SK-N-SH (cell line): Measurements from ENCODE around the gene C22orf42. TPM values are rescaled to one million over a fixed set of nuclear protein-coding genes. Genes with fewer than 3 reads are reported as not detected.

ENCODE experiments used
- CTCF ChIA-PET: fragments of 300-600, 350-600 bp; formaldehyde crosslinking; extraction: SDS; loops from one replicate; lab custom pipeline; 2021; lab: Yijun Ruan, JAX
- POLR2A ChIA-PET: fragments of 350-600 bp; sonication (Branson Sonifier 250); formaldehyde crosslinking; extraction: SDS; loops from one replicate; lab custom pipeline; 2020; ENCODE audit warnings: antibody characterized with exemption, inconsistent platforms; lab: Yijun Ruan, JAX
- DNase-seq: peaks from one replicate; pipeline ENCODE4 v3.0.0; 2012
- H2AFZ ChIP-seq: fragments of 200-600 bp; sonication (generic); 2 replicates; pipeline ENCODE4 v1.8.1; 2016; ENCODE audit warnings: antibody characterized with exemption, mild to moderate bottlenecking, low read depth
- H3F3A ChIP-seq: fragments of 200-600 bp; sonication (generic); replicated peaks from 2 replicates; pipeline ENCODE3; 2016; ENCODE audit warnings: antibody characterized with exemption, mild to moderate bottlenecking; ENCODE audit not compliant: insufficient read depth
- H3K27ac ChIP-seq, 2 experiments: fragments of 200-500 bp in 1 of 2; fragments of 200-600 bp in 1 of 2; sonication (Bioruptor generic) in 1 of 2; sonication (generic), shearing (Covaris generic) in 1 of 2; 2 replicates each; pipeline versions ENCODE4 v1.5.1 to v1.6.1; 2014 to 2016; ENCODE audit warnings: low read depth in 2 of 2, inconsistent platforms in 1 of 2, low read length in 1 of 2, mild to moderate bottlenecking in 1 of 2, mixed read lengths in 1 of 2
- H3K27me3 ChIP-seq: fragments of 200-600 bp; sonication (generic), shearing (Covaris generic); 2 replicates; pipeline ENCODE4 v1.6.1; 2016; ENCODE audit warnings: mixed run types; ENCODE audit not compliant: insufficient read depth
- H3K36me3 ChIP-seq, 2 experiments: fragments of 200-500 bp in 1 of 2; fragments of 200-600 bp in 1 of 2; sonication (Bioruptor generic) in 1 of 2; sonication (generic) in 1 of 2; replicated peaks in 1 of 2; 2 replicates each; pipeline versions ENCODE3 to v1.5.1; 2014 to 2016; ENCODE audit warnings: low read length in 1 of 2, mild to moderate bottlenecking in 1 of 2; ENCODE audit not compliant: insufficient read depth in 2 of 2, control insufficient read depth in 1 of 2
- H3K4me1 ChIP-seq, 2 experiments: fragments of 200-500 bp in 1 of 2; fragments of 200-600 bp in 1 of 2; sonication (Bioruptor generic) in 1 of 2; sonication (generic), shearing (Covaris generic) in 1 of 2; 2 replicates each; pipeline versions ENCODE4 v1.5.1 to v1.6.1; 2014 to 2016; ENCODE audit warnings: low read depth in 1 of 2, low read length in 1 of 2, mixed run types in 1 of 2; ENCODE audit not compliant: insufficient read depth in 2 of 2, control insufficient read depth in 1 of 2
- H3K4me2 ChIP-seq: fragments of 200-600 bp; sonication (generic), shearing (Covaris generic); 2 replicates; pipeline ENCODE4 v1.6.1; 2017; ENCODE audit warnings: mixed run types
- H3K4me3 ChIP-seq, 2 experiments: fragments of 200-500 bp in 1 of 2; fragments of 200-600 bp in 1 of 2; sonication (Bioruptor generic) in 1 of 2; sonication (generic), shearing (Covaris generic) in 1 of 2; 2 replicates each; pipeline versions ENCODE4 v1.5.1 to v1.8.1; 2014 to 2016; ENCODE audit warnings: low read depth in 2 of 2, inconsistent platforms in 1 of 2, low read length in 1 of 2, mild to moderate bottlenecking in 1 of 2, mixed read lengths in 1 of 2, moderate library complexity in 1 of 2
- H3K79me2 ChIP-seq: fragments of 200-600 bp; sonication (generic); 2 replicates; pipeline ENCODE4 v1.8.1; 2017; ENCODE audit warnings: mild to moderate bottlenecking; ENCODE audit not compliant: insufficient read depth
- H3K9ac ChIP-seq: fragments of 200-600 bp; sonication (generic); 2 replicates; pipeline ENCODE4 v1.6.1; 2017; ENCODE audit warnings: mixed run types
- H3K9me2 ChIP-seq: fragments of 200-600 bp; sonication (generic); 2 replicates; pipeline ENCODE4 v1.6.1; 2017; ENCODE audit warnings: mixed run types
- H3K9me3 ChIP-seq: fragments of 200-600 bp; sonication (generic); 2 replicates; pipeline ENCODE4 v1.6.1; 2017; ENCODE audit warnings: mixed run types, mild to moderate bottlenecking, moderate library complexity
- H4K20me1 ChIP-seq: fragments of 200-600 bp; sonication (generic); 2 replicates; pipeline ENCODE4 v1.6.1; 2017; ENCODE audit warnings: mild to moderate bottlenecking, mixed run types; ENCODE audit not compliant: insufficient read depth
- EP300 ChIP-seq, 2 experiments: IDR thresholded peaks; 2 replicates each; pipeline versions ENCODE4 v1.4.0 to v1.6.1; 2012; ENCODE audit warnings: borderline replicate concordance in 1 of 2, low read depth in 1 of 2, low read length in 1 of 2
- GABPA ChIP-seq: IDR thresholded peaks from 2 replicates; pipeline ENCODE4 v1.4.0; 2012; ENCODE audit warnings: low read depth, mild to moderate bottlenecking
- GATA2 ChIP-seq: sonication (generic); formaldehyde crosslinking; IDR thresholded peaks from 2 replicates; pipeline ENCODE4 v1.5.0; 2020; ENCODE audit warnings: mild to moderate bottlenecking, missing genetic modification reagents
- JUND ChIP-seq: IDR thresholded peaks from 2 replicates; pipeline ENCODE4 v1.4.0; 2012
- MEF2A ChIP-seq: IDR thresholded peaks from 2 replicates; pipeline ENCODE4 v1.4.0; 2012; ENCODE audit warnings: low read depth, borderline replicate concordance
- NFIC ChIP-seq: IDR thresholded peaks from 2 replicates; pipeline ENCODE4 v1.4.0; 2012; ENCODE audit warnings: borderline replicate concordance
- PBX3 ChIP-seq: IDR thresholded peaks from 2 replicates; pipeline ENCODE4; 2012
- POLR2AphosphoS5 ChIP-seq: IDR thresholded peaks from 2 replicates; pipeline ENCODE4 v1.6.1; 2012; ENCODE audit warnings: low read depth, low read length
- REST ChIP-seq: IDR thresholded peaks from 2 replicates; pipeline ENCODE4 v1.6.1; 2012; ENCODE audit warnings: mild to moderate bottlenecking, low read depth, low read length, moderate library complexity
- SIN3A ChIP-seq: IDR thresholded peaks from 2 replicates; pipeline ENCODE4 v1.6.1; 2012; ENCODE audit warnings: low read depth, mild to moderate bottlenecking, low read length, moderate library complexity, borderline replicate concordance
- SMC3 ChIP-seq: IDR thresholded peaks from 2 replicates; pipeline ENCODE4 v1.6.1; 2012; ENCODE audit warnings: low read depth, low read length, improper control_type of control experiment
- WGBS: methylation state at CpG from one replicate; pipeline ENCODE4 v1.1.6; 2017; ENCODE audit warnings: low lambda C conversion rate; 5-methylcytosine and 5-hydroxymethylcytosine counted together
- polyA plus RNA-seq, 3 experiments: library from polyadenylated mRNA; depleted of rRNA; stranded (reverse); fragments of >200 nt; gene quantifications; 2 replicates each; pipeline ENCODE4 v1.2.3, GENCODE V29; 2012
- TF ChIP-seq, protein P1 (sequence below): fragments of 150-350 bp; IDR thresholded peaks from 2 replicates; pipeline ENCODE4 v1.6.1; 2016; ENCODE audit warnings: mild to moderate bottlenecking, low read depth, low read length
- TF ChIP-seq, protein P2 (sequence below): fragments of 150-350 bp; IDR thresholded peaks from 2 replicates; pipeline ENCODE4 v1.6.1; 2017; ENCODE audit warnings: antibody characterized with exemption, low read length, low read depth, borderline replicate concordance

Gene C22orf42
- polyA plus RNA-seq, 1 of the 3 experiments (the other 2 are of a cell fraction): not detected

DNA sequence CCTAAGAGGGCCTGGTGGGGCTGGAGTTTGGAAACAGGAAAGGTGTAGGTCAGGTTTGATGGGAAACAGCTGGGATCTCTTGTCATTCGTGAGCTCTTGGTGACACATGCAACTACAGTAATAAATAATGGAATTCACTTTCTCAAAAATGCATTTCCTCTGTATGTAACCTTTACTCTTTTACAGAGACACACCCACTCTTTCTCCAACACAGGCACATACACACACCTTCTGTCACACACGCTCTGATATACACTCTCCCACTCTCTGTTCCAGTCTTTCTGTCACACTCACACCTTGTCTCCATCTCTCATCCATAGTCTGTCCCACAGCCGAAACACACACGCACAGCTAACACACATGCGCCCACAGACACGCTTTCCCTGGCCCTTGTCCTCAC is 6.6 kb upstream of the C22orf42 start:
- H3K9me2 ChIP-seq: no peaks in the 10 kb centered on the region
- H3K9ac ChIP-seq: no peak overlapping the region
- no peak for TF ChIP-seq SMC3
- no peak for TF ChIP-seq POLR2AphosphoS5
- no peak for TF ChIP-seq REST
- TF ChIP-seq MEF2A: no peak
- no peak for TF ChIP-seq NFIC
- no peak for TF ChIP-seq JUND
- TF ChIP-seq PBX3: no peak
- no peak for TF ChIP-seq SIN3A
- no peak for TF ChIP-seq EP300 (IDR thresholded peaks at IDR 0.05; ENCODE audit: borderline replicate concordance in 1 of 2, low read depth in 1 of 2, low read length in 1 of 2)
- TF ChIP-seq GABPA: no peak
- TF ChIP-seq, protein P1, sequence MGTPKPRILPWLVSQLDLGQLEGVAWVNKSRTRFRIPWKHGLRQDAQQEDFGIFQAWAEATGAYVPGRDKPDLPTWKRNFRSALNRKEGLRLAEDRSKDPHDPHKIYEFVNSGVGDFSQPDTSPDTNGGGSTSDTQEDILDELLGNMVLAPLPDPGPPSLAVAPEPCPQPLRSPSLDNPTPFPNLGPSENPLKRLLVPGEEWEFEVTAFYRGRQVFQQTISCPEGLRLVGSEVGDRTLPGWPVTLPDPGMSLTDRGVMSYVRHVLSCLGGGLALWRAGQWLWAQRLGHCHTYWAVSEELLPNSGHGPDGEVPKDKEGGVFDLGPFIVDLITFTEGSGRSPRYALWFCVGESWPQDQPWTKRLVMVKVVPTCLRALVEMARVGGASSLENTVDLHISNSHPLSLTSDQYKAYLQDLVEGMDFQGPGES: no peak
- no peak for TF ChIP-seq GATA2 (CRISPR knock-in tag)
- TF ChIP-seq, protein P2, sequence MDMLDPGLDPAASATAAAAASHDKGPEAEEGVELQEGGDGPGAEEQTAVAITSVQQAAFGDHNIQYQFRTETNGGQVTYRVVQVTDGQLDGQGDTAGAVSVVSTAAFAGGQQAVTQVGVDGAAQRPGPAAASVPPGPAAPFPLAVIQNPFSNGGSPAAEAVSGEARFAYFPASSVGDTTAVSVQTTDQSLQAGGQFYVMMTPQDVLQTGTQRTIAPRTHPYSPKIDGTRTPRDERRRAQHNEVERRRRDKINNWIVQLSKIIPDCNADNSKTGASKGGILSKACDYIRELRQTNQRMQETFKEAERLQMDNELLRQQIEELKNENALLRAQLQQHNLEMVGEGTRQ: no peak
- no peak for DNase-seq
- H3K4me3 ChIP-seq: no peak overlapping the region
- no peaks in the 10 kb centered on the region for H3F3A ChIP-seq
- H4K20me1 ChIP-seq: no peaks in the 10 kb centered on the region
- H3K4me2 ChIP-seq: no peak overlapping the region
- H3K79me2 ChIP-seq: no peaks in the 10 kb centered on the region
- no peaks in the 10 kb centered on the region for H3K9me3 ChIP-seq
- H3K27ac ChIP-seq: no peak overlapping the region
- 44% methylated on average over 6 of the region's 6 CpGs for WGBS
- H3K4me1 ChIP-seq: no peaks in the 10 kb centered on the region
- CTCF ChIA-PET: interaction anchor here (2.1 to 3.1 kb wide), 2 partner anchors 36 to 100 kb away, joined by 5 to 14 read pairs; no protein-coding TSS in a partner anchor
- H2AFZ ChIP-seq: no peak overlapping the region
- no peaks in the 10 kb centered on the region for H3K36me3 ChIP-seq
- POLR2A ChIA-PET: no interaction called here
- H3K27me3 ChIP-seq: no peaks in the 10 kb centered on the region
